SK-N-SH (cell line): ENCODE results near the gene ASPDH. TPM values are rescaled to one million over a fixed set of nuclear protein-coding genes. Genes with fewer than 3 reads are reported as not detected.

Experiments
- CTCF ChIA-PET: fragments of 300-600, 350-600 bp; formaldehyde crosslinking; extraction: SDS; loops from one replicate; lab custom pipeline; 2021; lab: Yijun Ruan, JAX
- POLR2A ChIA-PET: fragments of 350-600 bp; sonication (Branson Sonifier 250); formaldehyde crosslinking; extraction: SDS; loops from one replicate; lab custom pipeline; 2020; ENCODE audit warnings: antibody characterized with exemption, inconsistent platforms; lab: Yijun Ruan, JAX
- DNase-seq: peaks from one replicate; pipeline ENCODE4 v3.0.0; 2012
- H2AFZ ChIP-seq: fragments of 200-600 bp; sonication (generic); 2 replicates; pipeline ENCODE4 v1.8.1; 2016; ENCODE audit warnings: antibody characterized with exemption, mild to moderate bottlenecking, low read depth
- H3F3A ChIP-seq: fragments of 200-600 bp; sonication (generic); replicated peaks from 2 replicates; pipeline ENCODE3; 2016; ENCODE audit warnings: antibody characterized with exemption, mild to moderate bottlenecking; ENCODE audit not compliant: insufficient read depth
- H3K27ac ChIP-seq, 2 experiments: fragments of 200-500 bp in 1 of 2; fragments of 200-600 bp in 1 of 2; sonication (Bioruptor generic) in 1 of 2; sonication (generic), shearing (Covaris generic) in 1 of 2; 2 replicates each; pipeline versions ENCODE4 v1.5.1 to v1.6.1; 2014 to 2016; ENCODE audit warnings: low read depth in 2 of 2, inconsistent platforms in 1 of 2, low read length in 1 of 2, mild to moderate bottlenecking in 1 of 2, mixed read lengths in 1 of 2
- H3K27me3 ChIP-seq: fragments of 200-600 bp; sonication (generic), shearing (Covaris generic); 2 replicates; pipeline ENCODE4 v1.6.1; 2016; ENCODE audit warnings: mixed run types; ENCODE audit not compliant: insufficient read depth
- H3K36me3 ChIP-seq, 2 experiments: fragments of 200-500 bp in 1 of 2; fragments of 200-600 bp in 1 of 2; sonication (Bioruptor generic) in 1 of 2; sonication (generic) in 1 of 2; replicated peaks in 1 of 2; 2 replicates each; pipeline versions ENCODE3 to v1.5.1; 2014 to 2016; ENCODE audit warnings: low read length in 1 of 2, mild to moderate bottlenecking in 1 of 2; ENCODE audit not compliant: insufficient read depth in 2 of 2, control insufficient read depth in 1 of 2
- H3K4me1 ChIP-seq, 2 experiments: fragments of 200-500 bp in 1 of 2; fragments of 200-600 bp in 1 of 2; sonication (Bioruptor generic) in 1 of 2; sonication (generic), shearing (Covaris generic) in 1 of 2; 2 replicates each; pipeline versions ENCODE4 v1.5.1 to v1.6.1; 2014 to 2016; ENCODE audit warnings: low read depth in 1 of 2, low read length in 1 of 2, mixed run types in 1 of 2; ENCODE audit not compliant: insufficient read depth in 2 of 2, control insufficient read depth in 1 of 2
- H3K4me2 ChIP-seq: fragments of 200-600 bp; sonication (generic), shearing (Covaris generic); 2 replicates; pipeline ENCODE4 v1.6.1; 2017; ENCODE audit warnings: mixed run types
- H3K4me3 ChIP-seq, 2 experiments: fragments of 200-500 bp in 1 of 2; fragments of 200-600 bp in 1 of 2; sonication (Bioruptor generic) in 1 of 2; sonication (generic), shearing (Covaris generic) in 1 of 2; 2 replicates each; pipeline versions ENCODE4 v1.5.1 to v1.8.1; 2014 to 2016; ENCODE audit warnings: low read depth in 2 of 2, inconsistent platforms in 1 of 2, low read length in 1 of 2, mild to moderate bottlenecking in 1 of 2, mixed read lengths in 1 of 2, moderate library complexity in 1 of 2
- H3K79me2 ChIP-seq: fragments of 200-600 bp; sonication (generic); 2 replicates; pipeline ENCODE4 v1.8.1; 2017; ENCODE audit warnings: mild to moderate bottlenecking; ENCODE audit not compliant: insufficient read depth
- H3K9ac ChIP-seq: fragments of 200-600 bp; sonication (generic); 2 replicates; pipeline ENCODE4 v1.6.1; 2017; ENCODE audit warnings: mixed run types
- H3K9me2 ChIP-seq: fragments of 200-600 bp; sonication (generic); 2 replicates; pipeline ENCODE4 v1.6.1; 2017; ENCODE audit warnings: mixed run types
- H3K9me3 ChIP-seq: fragments of 200-600 bp; sonication (generic); 2 replicates; pipeline ENCODE4 v1.6.1; 2017; ENCODE audit warnings: mixed run types, mild to moderate bottlenecking, moderate library complexity
- H4K20me1 ChIP-seq: fragments of 200-600 bp; sonication (generic); 2 replicates; pipeline ENCODE4 v1.6.1; 2017; ENCODE audit warnings: mild to moderate bottlenecking, mixed run types; ENCODE audit not compliant: insufficient read depth
- EZH2phosphoT487 ChIP-seq: fragments of 200-600 bp; sonication (generic); IDR thresholded peaks from 2 replicates; pipeline ENCODE4 v1.6.1; 2017; ENCODE audit warnings: low read depth, mixed run types, mild to moderate bottlenecking, antibody characterized with exemption, moderate library complexity, borderline replicate concordance
- FOSL2 ChIP-seq: IDR thresholded peaks from 2 replicates; pipeline ENCODE4 v1.4.0; 2012; ENCODE audit warnings: low read depth, mild to moderate bottlenecking, moderate library complexity, borderline replicate concordance
- FOXJ3 ChIP-seq: sonication (generic); formaldehyde crosslinking; IDR thresholded peaks from 2 replicates; pipeline ENCODE4 v1.5.1; 2020; ENCODE audit warnings: mild to moderate bottlenecking, missing genetic modification reagents
- MXI1 ChIP-seq: IDR thresholded peaks from 2 replicates; pipeline ENCODE4 v1.6.1; 2012; ENCODE audit warnings: mild to moderate bottlenecking, low read depth, low read length, improper control_type of control experiment
- NRF1 ChIP-seq: IDR thresholded peaks from 2 replicates; pipeline ENCODE4 v1.6.1; 2012; ENCODE audit warnings: low read depth, mild to moderate bottlenecking, low read length
- RAD21 ChIP-seq: IDR thresholded peaks from 2 replicates; pipeline ENCODE4 v1.6.1; 2012; ENCODE audit warnings: mild to moderate bottlenecking, low read length
- WGBS: methylation state at CpG from one replicate; pipeline ENCODE4 v1.1.6; 2017; ENCODE audit warnings: low lambda C conversion rate; 5-methylcytosine and 5-hydroxymethylcytosine counted together
- polyA plus RNA-seq, 3 experiments: library from polyadenylated mRNA; depleted of rRNA; stranded (reverse); fragments of >200 nt; gene quantifications; 2 replicates each; pipeline ENCODE4 v1.2.3, GENCODE V29; 2012
- TF ChIP-seq, protein P1 (sequence below): fragments of 200-600 bp; sonication (generic); IDR thresholded peaks from 2 replicates; pipeline ENCODE4 v1.6.1; 2017; ENCODE audit warnings: antibody characterized with exemption, mild to moderate bottlenecking, moderate library complexity
- TF ChIP-seq, protein P2 (sequence below): IDR thresholded peaks from 2 replicates; pipeline ENCODE4 v1.4.0; 2012; ENCODE audit warnings: low read depth, borderline replicate concordance
- TF ChIP-seq, protein P3 (sequence below): fragments of 150-350 bp; IDR thresholded peaks from 2 replicates; pipeline ENCODE4 v1.6.1; 2016; ENCODE audit warnings: mild to moderate bottlenecking, low read depth, low read length

ASPDH gene
- polyA plus RNA-seq (2012; rRNA removed): 0.07 and 0.32 TPM in 2 replicates
- polyA plus RNA-seq (2012; cell fraction: cytosol; rRNA removed): 0.17 and 0.25 TPM in 2 replicates
- 0.17 and 0.56 TPM in 2 replicates for polyA plus RNA-seq (2012; cell fraction: nucleus; rRNA removed)

DNA sequence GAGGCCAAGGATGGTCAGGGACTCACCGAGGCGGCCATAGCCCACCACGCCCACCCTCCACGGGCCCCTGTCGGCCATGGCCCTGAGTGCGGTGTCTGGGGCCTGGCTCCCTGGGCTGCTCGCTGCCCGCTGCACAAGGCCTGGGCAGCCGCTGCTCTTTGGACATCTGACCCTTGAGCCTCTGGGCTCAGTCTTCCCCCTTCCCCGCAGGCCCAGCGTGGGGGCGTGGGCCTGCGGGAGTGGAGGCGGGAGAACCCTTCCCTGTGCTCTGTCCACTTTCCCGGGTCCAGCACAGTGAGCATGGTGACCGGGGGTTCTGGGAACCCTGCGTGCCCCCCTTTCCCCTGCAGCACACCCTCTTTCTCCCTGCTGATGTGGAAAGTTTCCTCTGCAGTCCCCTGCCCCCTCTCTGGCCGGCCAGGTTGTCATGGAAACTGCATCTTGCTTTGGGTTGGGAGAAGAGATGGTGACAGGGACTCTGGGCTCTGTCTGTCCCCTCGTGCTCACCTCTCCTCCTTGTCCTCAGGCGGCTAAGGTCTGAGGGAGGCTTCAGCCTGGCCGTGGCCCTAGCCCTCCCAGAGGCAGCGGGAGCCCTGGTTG is at the start of gene ASPDH:
Gene ASPDH (minus strand): TSS at position 168 of the 600 bp plus-strand sequence. CDS start 90 bp downstream, at position 78.
- TF ChIP-seq MXI1: peak; percentile 4; the same call in 1 of the 2 replicates
- TF ChIP-seq, protein P1, sequence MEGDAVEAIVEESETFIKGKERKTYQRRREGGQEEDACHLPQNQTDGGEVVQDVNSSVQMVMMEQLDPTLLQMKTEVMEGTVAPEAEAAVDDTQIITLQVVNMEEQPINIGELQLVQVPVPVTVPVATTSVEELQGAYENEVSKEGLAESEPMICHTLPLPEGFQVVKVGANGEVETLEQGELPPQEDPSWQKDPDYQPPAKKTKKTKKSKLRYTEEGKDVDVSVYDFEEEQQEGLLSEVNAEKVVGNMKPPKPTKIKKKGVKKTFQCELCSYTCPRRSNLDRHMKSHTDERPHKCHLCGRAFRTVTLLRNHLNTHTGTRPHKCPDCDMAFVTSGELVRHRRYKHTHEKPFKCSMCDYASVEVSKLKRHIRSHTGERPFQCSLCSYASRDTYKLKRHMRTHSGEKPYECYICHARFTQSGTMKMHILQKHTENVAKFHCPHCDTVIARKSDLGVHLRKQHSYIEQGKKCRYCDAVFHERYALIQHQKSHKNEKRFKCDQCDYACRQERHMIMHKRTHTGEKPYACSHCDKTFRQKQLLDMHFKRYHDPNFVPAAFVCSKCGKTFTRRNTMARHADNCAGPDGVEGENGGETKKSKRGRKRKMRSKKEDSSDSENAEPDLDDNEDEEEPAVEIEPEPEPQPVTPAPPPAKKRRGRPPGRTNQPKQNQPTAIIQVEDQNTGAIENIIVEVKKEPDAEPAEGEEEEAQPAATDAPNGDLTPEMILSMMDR: no peak
- Histone ChIP-seq H3K79me2 (peaks cover 14% of the 10 kb centered on the region; the same call in 1 of the 2 replicates), H4K20me1 (no peaks in the 10 kb centered on the region), H3F3A (no peaks in the 10 kb centered on the region), H2AFZ (no peak within 1 kb of the TSS), H3K9me2 (no peaks in the 10 kb centered on the region), H3K36me3 (no peaks in the 10 kb centered on the region), H3K9me3 (no peaks in the 10 kb centered on the region), H3K27ac (peak within 1 kb of the TSS in 1 of 2 experiments; percentile 98; a peak in 2 of 4 replicates), H3K4me1 (peaks cover 0 to 41% of the 10 kb centered on the region in 2 experiments; a peak in 1 of 4 replicates), H3K9ac (no peak within 1 kb of the TSS), H3K4me2 (no peak within 1 kb of the TSS), H3K4me3 (peak within 1 kb of the TSS in 1 of 2 experiments; percentile 37; a peak in 1 of 4 replicates), H3K27me3 (no peaks in the 10 kb centered on the region)
- CTCF ChIA-PET: interaction anchor here (1.1 to 6.1 kb wide), 4 partner anchors 24 to 94 kb away, joined by 3 to 54 read pairs (median 4); no protein-coding TSS in a partner anchor
- peak; percentile 67 for DNase-seq
- POLR2A ChIA-PET: no interaction called here
- WGBS: 65% methylated on average over 13 of the region's 22 CpGs

DNA sequence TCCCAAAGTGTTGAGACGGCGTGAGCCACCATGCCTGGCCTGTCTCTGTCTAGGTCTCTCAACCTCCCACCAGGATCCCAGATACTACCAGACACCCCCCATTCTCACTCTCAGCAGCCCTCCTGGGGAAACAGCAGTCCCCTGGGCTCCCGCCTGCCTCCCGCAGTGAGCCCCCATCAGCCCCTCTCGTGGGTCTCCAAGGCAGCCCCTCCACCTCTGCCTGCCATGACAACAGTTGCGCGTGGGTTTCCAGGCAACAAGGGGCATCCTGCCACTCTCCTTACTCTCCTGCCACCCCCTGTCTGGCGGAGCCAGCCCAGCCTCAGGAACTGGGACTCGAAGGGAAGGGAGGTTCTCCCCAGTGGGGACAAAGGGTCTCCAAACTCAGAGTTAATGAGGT is 49.3 kb upstream of the ASPDH start:
- no peak overlapping the region for H3K4me3 ChIP-seq
- no peaks in the 10 kb centered on the region for H3K79me2 ChIP-seq
- no peak overlapping the region for H3K4me2 ChIP-seq
- H3K9ac ChIP-seq: no peak overlapping the region
- peaks cover 4% of the 10 kb centered on the region for H4K20me1 ChIP-seq
- 83% methylated on average over 7 of the region's 9 CpGs for WGBS
- TF ChIP-seq RAD21: no peak
- H3F3A ChIP-seq: no peaks in the 10 kb centered on the region
- peaks cover 0 to 11% of the 10 kb centered on the region in 2 experiments; a peak in 1 of 4 replicates for H3K4me1 ChIP-seq
- no peaks in the 10 kb centered on the region for H3K9me3 ChIP-seq
- H3K9me2 ChIP-seq: no peaks in the 10 kb centered on the region
- DNase-seq: no peak
- ChIA-PET CTCF (interaction anchor here (10.3 kb wide), 1 partner anchor 23 kb away, joined by 170 read pairs; no protein-coding TSS in a partner anchor), POLR2A (no interaction called here)
- H3K36me3 ChIP-seq: no peaks in the 10 kb centered on the region
- H3K27ac ChIP-seq: no peak overlapping the region
- H3K27me3 ChIP-seq: no peaks in the 10 kb centered on the region
- H2AFZ ChIP-seq: no peak overlapping the region

DNA sequence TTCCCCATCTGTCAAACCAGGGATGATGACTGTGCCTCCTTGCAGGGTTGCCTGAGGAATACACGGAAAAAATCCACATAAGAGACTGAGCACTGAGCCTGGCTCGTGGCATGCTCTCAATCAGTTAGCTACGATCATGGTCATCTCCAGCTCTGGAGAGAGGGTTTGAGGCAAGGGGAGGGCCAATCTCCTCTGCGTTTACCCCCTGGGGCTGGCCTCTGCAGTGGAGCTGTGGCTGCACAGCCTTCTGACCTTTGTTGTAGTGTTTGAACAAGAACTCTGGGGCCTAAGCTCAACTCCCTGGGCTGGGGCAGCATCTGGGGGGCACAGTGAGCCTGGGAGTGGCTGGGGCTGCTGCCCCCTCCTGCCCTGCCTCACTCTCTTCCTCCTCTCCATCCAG is 48.6 kb upstream of the ASPDH start:
- H2AFZ ChIP-seq: no peak overlapping the region
- WGBS: 75% methylated on average over 4 of the region's 4 CpGs
- H3K27me3 ChIP-seq: no peaks in the 10 kb centered on the region
- H3K4me3 ChIP-seq: no peak overlapping the region
- ChIA-PET CTCF (interaction anchor here (10.3 kb wide), 1 partner anchor 23 kb away, joined by 170 read pairs; no protein-coding TSS in a partner anchor), POLR2A (no interaction called here)
- no peak for DNase-seq
- no peak overlapping the region for H3K9ac ChIP-seq
- no peak overlapping the region for H3K27ac ChIP-seq
- H4K20me1 ChIP-seq: peaks cover 4% of the 10 kb centered on the region
- H3K9me2 ChIP-seq: no peaks in the 10 kb centered on the region
- no peak overlapping the region for H3K4me2 ChIP-seq
- H3F3A ChIP-seq: no peaks in the 10 kb centered on the region
- no peaks in the 10 kb centered on the region for H3K9me3 ChIP-seq
- peaks cover 0 to 11% of the 10 kb centered on the region in 2 experiments; a peak in 1 of 4 replicates for H3K4me1 ChIP-seq
- H3K79me2 ChIP-seq: no peaks in the 10 kb centered on the region
- TF ChIP-seq NRF1: no peak
- TF ChIP-seq, protein P2, sequence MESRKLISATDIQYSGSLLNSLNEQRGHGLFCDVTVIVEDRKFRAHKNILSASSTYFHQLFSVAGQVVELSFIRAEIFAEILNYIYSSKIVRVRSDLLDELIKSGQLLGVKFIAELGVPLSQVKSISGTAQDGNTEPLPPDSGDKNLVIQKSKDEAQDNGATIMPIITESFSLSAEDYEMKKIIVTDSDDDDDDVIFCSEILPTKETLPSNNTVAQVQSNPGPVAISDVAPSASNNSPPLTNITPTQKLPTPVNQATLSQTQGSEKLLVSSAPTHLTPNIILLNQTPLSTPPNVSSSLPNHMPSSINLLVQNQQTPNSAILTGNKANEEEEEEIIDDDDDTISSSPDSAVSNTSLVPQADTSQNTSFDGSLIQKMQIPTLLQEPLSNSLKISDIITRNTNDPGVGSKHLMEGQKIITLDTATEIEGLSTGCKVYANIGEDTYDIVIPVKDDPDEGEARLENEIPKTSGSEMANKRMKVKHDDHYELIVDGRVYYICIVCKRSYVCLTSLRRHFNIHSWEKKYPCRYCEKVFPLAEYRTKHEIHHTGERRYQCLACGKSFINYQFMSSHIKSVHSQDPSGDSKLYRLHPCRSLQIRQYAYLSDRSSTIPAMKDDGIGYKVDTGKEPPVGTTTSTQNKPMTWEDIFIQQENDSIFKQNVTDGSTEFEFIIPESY: no peak
- TF ChIP-seq, protein P3, sequence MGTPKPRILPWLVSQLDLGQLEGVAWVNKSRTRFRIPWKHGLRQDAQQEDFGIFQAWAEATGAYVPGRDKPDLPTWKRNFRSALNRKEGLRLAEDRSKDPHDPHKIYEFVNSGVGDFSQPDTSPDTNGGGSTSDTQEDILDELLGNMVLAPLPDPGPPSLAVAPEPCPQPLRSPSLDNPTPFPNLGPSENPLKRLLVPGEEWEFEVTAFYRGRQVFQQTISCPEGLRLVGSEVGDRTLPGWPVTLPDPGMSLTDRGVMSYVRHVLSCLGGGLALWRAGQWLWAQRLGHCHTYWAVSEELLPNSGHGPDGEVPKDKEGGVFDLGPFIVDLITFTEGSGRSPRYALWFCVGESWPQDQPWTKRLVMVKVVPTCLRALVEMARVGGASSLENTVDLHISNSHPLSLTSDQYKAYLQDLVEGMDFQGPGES: no peak
- TF ChIP-seq FOSL2: no peak
- no peak for TF ChIP-seq FOXJ3 (CRISPR knock-in tag)
- no peak for TF ChIP-seq EZH2phosphoT487
- no peak for TF ChIP-seq RAD21
- TF ChIP-seq, protein P1: no peak
- H3K36me3 ChIP-seq: no peaks in the 10 kb centered on the region
